ENCODE results near the gene IFT81.

Gene IFT81

DNA sequence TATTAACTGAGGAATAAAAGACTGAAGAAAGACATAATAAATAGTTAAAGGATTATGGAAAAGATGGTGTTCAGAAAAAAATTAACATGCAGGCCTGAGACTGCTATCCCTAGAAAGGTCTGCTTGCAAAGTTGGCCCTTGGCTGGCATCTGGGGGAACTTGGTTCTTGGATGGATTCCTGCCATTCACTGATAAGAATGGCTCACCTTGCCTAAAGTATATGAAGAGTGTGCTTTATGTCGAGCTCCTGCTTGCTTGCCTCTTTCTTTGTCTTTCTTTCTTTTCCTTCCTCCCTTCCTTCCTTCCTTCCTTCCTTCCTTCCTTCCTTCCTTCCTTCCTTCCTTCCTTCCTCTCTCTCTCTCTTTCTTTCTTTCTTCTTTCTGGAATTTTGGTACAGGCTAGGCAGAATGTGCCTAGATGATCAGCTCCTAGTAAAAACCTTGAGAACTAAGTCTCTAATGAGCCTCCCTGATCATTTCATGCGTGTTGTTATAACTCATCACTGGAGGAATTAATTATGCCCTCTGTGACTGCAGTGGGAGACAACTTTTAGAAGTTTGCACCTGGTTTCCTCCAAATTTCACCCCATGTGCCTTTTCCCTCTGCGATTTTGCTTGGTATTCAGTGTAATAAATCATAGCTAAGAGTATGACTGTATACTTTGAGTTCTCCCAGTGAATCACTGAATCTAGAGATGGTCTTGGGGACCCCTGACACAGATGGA, 44.7 kb downstream of the IFT81 start:
- H3K36me3 Mint-ChIP-seq: no peaks in the 10 kb centered on the region
- no peaks in the 10 kb centered on the region for H3K9me3 Mint-ChIP-seq
- H3K27me3 Mint-ChIP-seq: no peaks in the 10 kb centered on the region
- no peak for ATAC-seq
- no peak overlapping the region for H3K27ac Mint-ChIP-seq
- H3K4me1 Mint-ChIP-seq: peaks cover 17% of the 10 kb centered on the region
- no peak overlapping the region for H3K4me3 Mint-ChIP-seq

DNA sequence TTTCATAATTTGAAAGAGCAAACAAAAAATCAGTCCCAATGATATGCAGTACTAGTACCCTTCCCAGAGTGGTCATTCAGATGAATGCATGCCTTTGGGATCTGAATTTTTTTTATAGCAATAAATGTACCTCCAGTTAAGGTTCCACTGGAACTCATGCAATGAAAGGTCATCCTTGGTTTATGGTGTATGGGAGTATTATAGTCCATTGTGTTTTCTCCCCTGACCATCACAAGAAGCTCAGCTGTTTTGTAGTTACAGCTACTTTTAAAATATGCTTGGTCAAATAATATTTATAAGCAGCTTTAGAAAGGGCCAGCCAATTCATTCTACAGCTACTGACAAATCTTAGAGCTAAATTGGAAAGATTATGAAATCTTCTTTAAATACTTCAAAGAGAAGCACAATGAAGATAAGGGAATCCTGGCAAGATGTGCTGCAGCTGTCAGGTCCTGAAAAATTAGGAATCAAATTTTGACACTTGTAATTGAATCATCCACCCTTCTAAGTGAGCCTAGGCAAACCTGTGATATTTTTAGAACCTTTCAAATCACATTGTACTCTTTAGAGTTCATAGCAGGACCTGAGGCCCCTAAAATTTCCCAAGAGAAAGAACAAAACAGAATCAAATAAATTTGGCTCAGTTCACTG, 46.5 kb downstream of the IFT81 start:
- ATAC-seq: no peak
- no peaks in the 10 kb centered on the region for H3K27me3 Mint-ChIP-seq
- H3K36me3 Mint-ChIP-seq: no peaks in the 10 kb centered on the region
- no peaks in the 10 kb centered on the region for H3K9me3 Mint-ChIP-seq
- H3K27ac Mint-ChIP-seq: no peak overlapping the region
- no peak overlapping the region for H3K4me3 Mint-ChIP-seq
- peaks cover 5% of the 10 kb centered on the region for H3K4me1 Mint-ChIP-seq

DNA sequence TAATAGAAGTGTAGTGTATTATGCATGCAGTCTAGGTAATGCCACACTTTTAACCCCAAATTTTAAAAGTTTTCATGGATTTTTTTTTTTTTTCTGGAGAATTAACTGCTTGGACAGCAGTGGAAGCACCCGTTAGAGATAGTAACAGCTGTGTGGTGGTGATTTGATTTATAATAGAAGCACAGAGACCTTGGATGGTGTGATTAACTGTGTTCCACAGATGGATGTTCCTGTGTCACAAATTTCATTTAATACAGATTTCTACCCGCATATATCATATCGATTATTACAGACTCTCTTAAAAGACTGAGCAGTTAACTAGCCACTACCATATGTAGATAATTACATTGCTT, 47.0 kb downstream of the IFT81 start:
- ATAC-seq: no peak
- Mint-ChIP-seq H3K27me3 (no peaks in the 10 kb centered on the region), H3K9me3 (no peaks in the 10 kb centered on the region), H3K36me3 (no peaks in the 10 kb centered on the region), H3K4me3 (no peak overlapping the region), H3K27ac (no peak overlapping the region), H3K4me1 (no peaks in the 10 kb centered on the region)

DNA sequence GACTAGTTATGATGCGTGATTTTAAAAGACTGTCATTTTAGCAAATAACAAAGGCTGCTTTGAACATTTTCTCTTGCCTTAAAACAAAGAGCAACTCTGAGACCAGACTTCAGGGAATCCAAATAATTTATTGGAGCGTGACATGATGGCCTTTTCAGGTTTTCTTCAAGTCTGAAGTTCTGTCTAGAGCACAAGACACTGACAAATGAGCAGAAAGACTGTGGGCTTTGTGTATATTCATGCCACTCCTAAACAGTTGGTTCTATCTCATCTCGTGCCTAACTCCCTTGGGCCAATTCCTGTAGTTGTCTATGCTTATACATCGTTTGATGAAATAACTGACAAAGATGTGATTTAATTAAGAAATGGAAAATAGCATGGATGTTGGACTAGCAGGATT, 47.5 kb downstream of the IFT81 start:
- no peak for ATAC-seq
- Mint-ChIP-seq H3K4me3 (no peak overlapping the region), H3K27me3 (no peaks in the 10 kb centered on the region), H3K4me1 (no peaks in the 10 kb centered on the region), H3K27ac (no peak overlapping the region), H3K9me3 (no peaks in the 10 kb centered on the region), H3K36me3 (no peaks in the 10 kb centered on the region)

DNA sequence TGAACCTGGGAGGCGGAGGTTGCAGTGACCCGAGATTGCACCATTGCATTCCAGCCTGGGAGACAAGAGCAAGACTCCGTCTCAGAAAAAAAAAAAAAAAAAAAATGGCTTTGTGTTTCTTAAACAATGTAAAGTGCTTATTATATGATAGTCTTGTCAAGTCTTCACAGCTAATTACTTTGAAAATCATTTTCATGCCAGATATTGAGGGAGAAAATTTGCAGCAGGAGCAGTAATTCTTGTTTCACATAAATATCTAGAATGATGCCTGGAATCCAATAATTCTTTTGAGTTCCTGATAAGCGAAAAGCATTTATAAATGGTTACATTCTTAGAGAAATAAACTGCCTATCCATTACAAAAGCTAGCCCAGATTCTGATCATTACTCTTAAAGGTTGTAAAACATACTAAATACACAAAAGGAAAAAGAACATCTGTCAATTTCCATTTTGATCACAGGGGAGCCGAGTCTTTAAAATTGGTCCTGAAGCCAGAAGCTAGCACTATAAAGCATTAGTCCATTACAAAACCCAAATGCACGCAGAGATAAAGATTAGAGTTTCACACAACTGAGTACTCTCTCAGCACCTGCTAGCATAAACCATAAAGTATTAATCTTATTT, 50.3 kb downstream of the IFT81 start:
- no peaks in the 10 kb centered on the region for H3K4me1 Mint-ChIP-seq
- no peak overlapping the region for H3K27ac Mint-ChIP-seq
- H3K4me3 Mint-ChIP-seq: no peak overlapping the region
- H3K36me3 Mint-ChIP-seq: no peaks in the 10 kb centered on the region
- ATAC-seq: no peak
- no peaks in the 10 kb centered on the region for H3K27me3 Mint-ChIP-seq
- no peaks in the 10 kb centered on the region for H3K9me3 Mint-ChIP-seq

DNA sequence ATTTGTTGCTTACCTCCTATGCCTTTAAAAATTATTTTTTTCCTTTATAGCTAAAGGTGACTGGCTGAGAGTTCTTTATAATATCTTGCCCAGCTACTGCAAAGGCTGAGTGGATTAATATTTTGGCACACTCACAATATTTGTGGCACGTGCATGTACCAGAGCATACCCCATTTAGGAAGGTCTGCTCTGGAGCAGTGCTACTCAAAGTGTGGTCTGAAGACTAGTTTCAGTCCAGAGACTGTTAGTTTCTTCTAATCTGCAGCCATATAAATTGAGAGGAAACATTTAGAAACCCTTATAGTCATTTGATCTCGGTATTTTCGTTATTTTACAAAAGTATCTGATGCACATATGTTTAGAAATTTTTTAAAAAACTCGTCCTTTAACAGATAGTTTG, 51.0 kb downstream of the IFT81 start:
- no peak for ATAC-seq
- Mint-ChIP-seq H3K4me3 (no peak overlapping the region), H3K4me1 (no peaks in the 10 kb centered on the region), H3K27ac (no peak overlapping the region), H3K27me3 (no peaks in the 10 kb centered on the region), H3K9me3 (no peaks in the 10 kb centered on the region), H3K36me3 (no peaks in the 10 kb centered on the region)

DNA sequence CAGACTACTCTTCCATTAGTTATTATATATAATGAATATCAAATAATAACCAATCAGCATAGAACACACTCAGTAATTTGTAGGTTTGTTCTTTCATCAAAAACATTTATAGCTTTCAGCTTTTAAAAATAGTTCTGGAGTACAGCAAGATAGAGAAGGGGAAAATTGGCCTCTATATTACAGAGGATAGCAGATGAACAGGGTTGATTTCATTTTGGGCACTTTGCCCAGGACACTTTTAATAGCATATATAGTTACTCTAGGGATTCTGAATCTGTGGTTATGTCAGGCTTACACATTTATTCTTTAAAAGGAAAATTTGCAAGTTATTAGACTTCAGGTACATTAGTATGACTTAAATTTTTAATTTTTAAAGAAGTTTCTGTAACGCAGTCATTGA, 52.6 kb downstream of the IFT81 start:
- ATAC-seq: no peak
- Mint-ChIP-seq H3K9me3 (no peaks in the 10 kb centered on the region), H3K27ac (no peak overlapping the region), H3K36me3 (no peaks in the 10 kb centered on the region), H3K4me3 (no peak overlapping the region), H3K27me3 (no peaks in the 10 kb centered on the region), H3K4me1 (no peaks in the 10 kb centered on the region)

DNA sequence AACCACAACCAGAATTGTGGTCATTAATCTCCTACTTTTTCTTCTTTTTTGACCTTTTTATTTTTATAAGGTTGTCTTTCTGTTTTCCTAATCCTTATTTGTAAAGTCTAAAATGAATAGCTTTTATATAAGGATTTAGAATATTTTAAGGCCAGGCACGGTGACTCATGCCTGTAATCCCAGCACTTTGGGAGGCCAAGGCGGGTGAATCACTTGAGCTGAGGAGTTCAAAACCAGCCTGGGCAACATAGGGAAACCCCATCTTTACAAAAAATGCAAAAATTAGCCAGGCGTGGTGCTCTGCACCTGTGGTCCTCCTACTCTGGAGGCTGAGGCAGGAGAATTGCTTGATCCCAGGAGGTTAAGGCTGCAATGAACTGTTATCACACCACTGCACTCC, 55.1 kb downstream of the IFT81 start:
- H3K4me1 Mint-ChIP-seq: no peaks in the 10 kb centered on the region
- no peak overlapping the region for H3K27ac Mint-ChIP-seq
- no peaks in the 10 kb centered on the region for H3K27me3 Mint-ChIP-seq
- no peak for ATAC-seq
- no peak overlapping the region for H3K4me3 Mint-ChIP-seq
- H3K36me3 Mint-ChIP-seq: no peaks in the 10 kb centered on the region
- no peaks in the 10 kb centered on the region for H3K9me3 Mint-ChIP-seq

DNA sequence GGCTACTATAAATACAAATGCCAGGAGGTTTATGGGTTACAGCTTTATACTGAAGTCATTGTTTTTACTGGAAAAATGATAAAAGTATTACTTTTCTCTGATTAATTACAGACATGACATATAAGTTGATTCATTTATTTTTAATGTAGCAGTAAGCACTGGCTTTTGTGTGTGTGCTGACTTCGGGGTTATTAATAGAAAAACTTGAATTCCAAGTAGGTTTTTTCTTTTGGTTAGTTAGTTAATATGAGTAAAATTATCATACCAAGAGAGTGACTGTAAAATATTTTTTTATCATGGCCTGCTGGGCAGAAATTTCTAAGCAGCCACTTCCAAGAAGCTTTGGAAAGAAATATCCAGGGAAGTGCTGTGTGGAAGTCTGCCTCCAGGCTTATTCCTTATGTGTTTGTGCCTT, 56.4 kb downstream of the IFT81 start:
- Mint-ChIP-seq H3K27me3 (no peaks in the 10 kb centered on the region), H3K36me3 (no peaks in the 10 kb centered on the region), H3K27ac (no peak overlapping the region), H3K9me3 (no peaks in the 10 kb centered on the region), H3K4me1 (no peaks in the 10 kb centered on the region), H3K4me3 (no peak overlapping the region)
- no peak for ATAC-seq

DNA sequence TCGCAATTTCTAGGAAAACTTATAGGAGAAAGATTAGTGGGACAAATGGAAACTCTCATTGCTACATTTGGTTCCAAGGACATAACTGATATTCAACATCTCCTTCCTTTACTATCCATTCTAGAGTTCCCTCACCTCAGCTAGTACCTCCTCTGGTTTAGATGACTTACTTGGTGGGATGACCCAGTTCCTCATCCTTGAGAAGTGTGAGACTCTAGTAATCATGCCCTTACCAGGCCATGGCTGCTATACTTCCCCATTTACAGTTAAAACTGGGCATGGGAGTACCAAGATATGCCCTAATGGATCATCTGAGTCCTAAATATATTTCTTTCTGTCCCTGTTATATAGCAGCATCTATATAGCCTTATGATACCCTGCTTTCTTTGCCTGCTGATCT, 58.1 kb downstream of the IFT81 start:
- peaks cover 15% of the 10 kb centered on the region for H3K36me3 Mint-ChIP-seq
- no peak overlapping the region for H3K27ac Mint-ChIP-seq
- H3K9me3 Mint-ChIP-seq: peaks cover 12% of the 10 kb centered on the region
- no peak overlapping the region for H3K4me3 Mint-ChIP-seq
- H3K4me1 Mint-ChIP-seq: no peaks in the 10 kb centered on the region
- ATAC-seq: no peak
- no peaks in the 10 kb centered on the region for H3K27me3 Mint-ChIP-seq

DNA sequence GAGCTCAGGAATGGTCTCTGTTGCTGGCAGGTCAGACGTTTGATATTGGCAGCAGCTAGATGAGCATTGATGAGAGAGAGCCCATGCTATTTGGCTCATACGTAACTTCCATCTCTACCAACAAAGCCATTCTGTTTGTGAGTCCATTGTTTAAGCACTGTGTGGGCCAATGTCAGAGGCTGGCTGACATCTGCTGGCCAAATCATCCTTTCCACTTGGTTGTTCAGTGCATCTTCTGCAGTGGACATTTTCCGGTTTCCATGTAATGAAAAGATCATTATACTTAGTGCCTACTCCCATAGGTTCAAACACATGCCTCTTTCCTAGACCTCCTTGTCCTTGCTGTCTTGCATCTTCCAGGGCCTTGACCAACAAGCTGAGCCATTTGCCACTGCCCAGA, 59.2 kb downstream of the IFT81 start:
- ATAC-seq: no peak
- H3K27ac Mint-ChIP-seq: no peak overlapping the region
- peaks cover 12% of the 10 kb centered on the region for H3K9me3 Mint-ChIP-seq
- H3K4me3 Mint-ChIP-seq: no peak overlapping the region
- peaks cover 15% of the 10 kb centered on the region for H3K36me3 Mint-ChIP-seq
- no peaks in the 10 kb centered on the region for H3K4me1 Mint-ChIP-seq
- no peaks in the 10 kb centered on the region for H3K27me3 Mint-ChIP-seq

DNA sequence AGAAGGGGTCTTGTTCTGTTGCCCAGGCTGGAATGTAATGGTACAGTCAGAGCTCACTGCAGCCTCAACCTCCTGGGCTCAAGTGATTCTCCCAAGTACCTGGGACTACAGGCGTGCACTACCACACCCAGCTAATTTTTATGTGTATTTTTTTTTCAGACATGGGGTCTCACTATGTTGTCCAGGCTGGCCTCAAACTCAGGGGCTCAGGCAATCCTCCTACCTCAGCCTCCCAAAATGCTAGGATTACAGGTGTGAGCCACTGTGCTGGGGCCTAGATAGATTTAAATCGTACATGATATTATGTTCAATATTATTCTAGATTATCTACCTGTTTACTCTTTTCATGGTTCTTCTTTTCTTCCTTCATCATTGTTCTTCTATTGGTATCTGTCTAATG, 61.5 kb downstream of the IFT81 start:
- ATAC-seq: no peak
- Mint-ChIP-seq H3K27me3 (no peaks in the 10 kb centered on the region), H3K36me3 (peaks cover 21% of the 10 kb centered on the region), H3K27ac (no peak overlapping the region), H3K4me3 (no peak overlapping the region), H3K4me1 (no peaks in the 10 kb centered on the region), H3K9me3 (peaks cover 12% of the 10 kb centered on the region)

DNA sequence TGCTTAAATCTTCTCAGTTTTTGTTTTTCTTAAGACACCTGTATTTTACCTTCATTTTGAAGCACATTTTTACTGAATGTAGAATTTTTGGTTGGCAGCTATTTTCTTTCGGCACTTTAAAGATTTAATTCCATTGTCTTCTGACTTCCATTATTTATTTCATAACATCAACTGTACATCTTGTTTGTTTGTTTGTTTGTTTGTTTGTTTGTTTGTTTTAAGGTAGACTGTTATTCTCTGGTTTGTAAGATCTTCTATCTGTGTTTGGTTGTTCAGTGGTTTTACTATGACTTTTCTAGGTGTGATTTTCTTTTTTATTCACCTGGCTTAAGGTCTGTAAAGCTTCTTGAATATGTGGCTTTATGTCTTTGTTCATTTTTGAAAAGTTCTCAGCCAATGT, 61.9 kb downstream of the IFT81 start:
- peaks cover 21% of the 10 kb centered on the region for H3K36me3 Mint-ChIP-seq
- no peak overlapping the region for H3K4me3 Mint-ChIP-seq
- ATAC-seq: no peak
- no peak overlapping the region for H3K27ac Mint-ChIP-seq
- H3K4me1 Mint-ChIP-seq: no peaks in the 10 kb centered on the region
- peaks cover 12% of the 10 kb centered on the region for H3K9me3 Mint-ChIP-seq
- no peaks in the 10 kb centered on the region for H3K27me3 Mint-ChIP-seq

DNA sequence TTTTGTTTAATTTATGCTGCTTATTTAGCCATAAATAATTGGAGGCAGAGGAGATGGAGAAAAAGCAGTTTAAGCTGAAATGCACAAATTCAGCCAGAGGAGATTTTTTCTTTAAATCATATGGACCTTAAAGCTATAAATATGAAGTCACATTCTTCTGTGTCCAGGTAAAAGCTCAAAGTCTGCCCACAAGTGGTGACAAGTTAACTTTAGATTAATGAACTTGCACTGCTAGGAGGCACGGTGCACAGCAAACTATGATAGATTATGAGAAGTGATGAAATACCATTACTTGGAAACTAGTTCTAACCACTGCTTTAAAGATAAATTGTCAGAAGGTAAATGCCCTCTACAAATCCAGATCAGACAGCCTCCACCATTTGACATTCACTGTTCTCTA, 69.0 kb downstream of the IFT81 start:
- Mint-ChIP-seq H3K27ac (no peak overlapping the region), H3K4me1 (no peaks in the 10 kb centered on the region), H3K9me3 (no peaks in the 10 kb centered on the region), H3K27me3 (no peaks in the 10 kb centered on the region), H3K36me3 (peaks cover 6% of the 10 kb centered on the region), H3K4me3 (no peak overlapping the region)
- no peak for ATAC-seq

DNA sequence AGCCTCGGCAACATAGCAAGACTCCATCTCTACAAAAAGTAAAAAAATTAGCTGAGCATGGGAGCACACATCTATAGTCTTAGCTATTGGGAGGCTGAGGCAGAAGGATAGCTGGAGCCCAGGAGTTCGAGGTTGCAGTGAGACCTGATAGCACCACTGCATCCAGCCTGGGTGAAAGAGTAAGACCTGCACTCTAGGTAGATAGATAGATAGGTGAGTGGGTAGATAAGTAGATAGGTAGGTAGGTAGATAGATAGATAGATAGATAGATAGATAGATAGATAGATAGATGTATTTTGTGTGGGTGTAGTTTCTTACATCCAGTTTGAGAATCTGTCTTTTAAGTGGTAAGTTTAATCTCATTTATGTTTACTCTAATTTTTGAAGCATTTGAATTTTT, 72.8 kb downstream of the IFT81 start:
- H3K9me3 Mint-ChIP-seq: no peaks in the 10 kb centered on the region
- H3K27ac Mint-ChIP-seq: no peak overlapping the region
- ATAC-seq: no peak
- H3K4me3 Mint-ChIP-seq: no peak overlapping the region
- no peaks in the 10 kb centered on the region for H3K27me3 Mint-ChIP-seq
- H3K4me1 Mint-ChIP-seq: no peaks in the 10 kb centered on the region
- H3K36me3 Mint-ChIP-seq: no peaks in the 10 kb centered on the region

DNA sequence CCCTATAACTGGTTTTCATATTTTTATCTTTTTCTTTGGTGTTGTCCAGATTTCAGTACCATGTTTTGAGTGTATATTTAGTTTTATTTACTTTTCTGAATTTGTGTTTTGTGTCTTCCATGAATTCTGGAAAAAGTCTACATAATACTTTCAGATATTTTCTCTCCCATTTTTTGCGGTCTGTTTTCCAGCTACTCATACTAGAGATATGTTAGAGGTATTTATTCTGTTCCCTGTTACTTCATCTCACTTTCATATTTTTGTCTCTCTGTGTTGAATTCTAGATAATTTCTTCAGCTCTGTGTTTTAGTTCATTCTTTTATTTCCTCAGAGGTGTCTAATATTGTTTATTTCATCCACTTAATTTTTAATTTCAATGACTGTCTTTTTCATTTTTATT, 74.2 kb downstream of the IFT81 start:
- Mint-ChIP-seq H3K4me1 (no peaks in the 10 kb centered on the region), H3K27ac (no peak overlapping the region), H3K4me3 (no peak overlapping the region), H3K36me3 (no peaks in the 10 kb centered on the region), H3K27me3 (no peaks in the 10 kb centered on the region), H3K9me3 (no peaks in the 10 kb centered on the region)
- no peak for ATAC-seq
